Muscle layer of colon (tissue), 2 donors: ENCODE measurements around the gene SCAF4.
"Not testable (repeated sequence)": the region's sequence is repeated elsewhere in the genome, so short reads cannot be mapped to it uniquely, and the experiment has no call there.

Experiments
- H3K27ac ChIP-seq: one replicate; pipeline ENCODE4 v1.7.0; 2013; ENCODE audit warnings: low read depth, mild to moderate bottlenecking, low read length, moderate library complexity
- H3K27me3 ChIP-seq, 2 donors: one replicate each; pipeline ENCODE4 v1.7.0; 2013; ENCODE audit warnings: low read length in 2 of 2, mild to moderate bottlenecking in 2 of 2; ENCODE audit not compliant: insufficient read depth in 2 of 2, control insufficient read depth in 1 of 2
- H3K36me3 ChIP-seq: one replicate; pipeline ENCODE4 v1.7.0; 2013; ENCODE audit warnings: mild to moderate bottlenecking, low read length; ENCODE audit not compliant: insufficient read depth
- H3K4me1 ChIP-seq: one replicate; pipeline ENCODE4 v1.7.0; 2013; ENCODE audit warnings: mild to moderate bottlenecking, low read length; ENCODE audit not compliant: insufficient read depth
- H3K4me3 ChIP-seq, 2 donors: one replicate each; pipeline ENCODE4 v1.7.0; 2013; ENCODE audit warnings: low read length in 2 of 2, low read depth in 1 of 2, mild to moderate bottlenecking in 1 of 2, moderate library complexity in 1 of 2
- H3K9ac ChIP-seq: one replicate; pipeline ENCODE4 v1.7.0; 2013; ENCODE audit warnings: low read length
- H3K9me3 ChIP-seq: one replicate; pipeline ENCODE4 v1.7.0; 2013; ENCODE audit warnings: mild to moderate bottlenecking, low read length
- donor health status: abdominal sarcoma.
- donor health status: Adenocarcinoma of cecum.

The SCAF4 gene, protein sequence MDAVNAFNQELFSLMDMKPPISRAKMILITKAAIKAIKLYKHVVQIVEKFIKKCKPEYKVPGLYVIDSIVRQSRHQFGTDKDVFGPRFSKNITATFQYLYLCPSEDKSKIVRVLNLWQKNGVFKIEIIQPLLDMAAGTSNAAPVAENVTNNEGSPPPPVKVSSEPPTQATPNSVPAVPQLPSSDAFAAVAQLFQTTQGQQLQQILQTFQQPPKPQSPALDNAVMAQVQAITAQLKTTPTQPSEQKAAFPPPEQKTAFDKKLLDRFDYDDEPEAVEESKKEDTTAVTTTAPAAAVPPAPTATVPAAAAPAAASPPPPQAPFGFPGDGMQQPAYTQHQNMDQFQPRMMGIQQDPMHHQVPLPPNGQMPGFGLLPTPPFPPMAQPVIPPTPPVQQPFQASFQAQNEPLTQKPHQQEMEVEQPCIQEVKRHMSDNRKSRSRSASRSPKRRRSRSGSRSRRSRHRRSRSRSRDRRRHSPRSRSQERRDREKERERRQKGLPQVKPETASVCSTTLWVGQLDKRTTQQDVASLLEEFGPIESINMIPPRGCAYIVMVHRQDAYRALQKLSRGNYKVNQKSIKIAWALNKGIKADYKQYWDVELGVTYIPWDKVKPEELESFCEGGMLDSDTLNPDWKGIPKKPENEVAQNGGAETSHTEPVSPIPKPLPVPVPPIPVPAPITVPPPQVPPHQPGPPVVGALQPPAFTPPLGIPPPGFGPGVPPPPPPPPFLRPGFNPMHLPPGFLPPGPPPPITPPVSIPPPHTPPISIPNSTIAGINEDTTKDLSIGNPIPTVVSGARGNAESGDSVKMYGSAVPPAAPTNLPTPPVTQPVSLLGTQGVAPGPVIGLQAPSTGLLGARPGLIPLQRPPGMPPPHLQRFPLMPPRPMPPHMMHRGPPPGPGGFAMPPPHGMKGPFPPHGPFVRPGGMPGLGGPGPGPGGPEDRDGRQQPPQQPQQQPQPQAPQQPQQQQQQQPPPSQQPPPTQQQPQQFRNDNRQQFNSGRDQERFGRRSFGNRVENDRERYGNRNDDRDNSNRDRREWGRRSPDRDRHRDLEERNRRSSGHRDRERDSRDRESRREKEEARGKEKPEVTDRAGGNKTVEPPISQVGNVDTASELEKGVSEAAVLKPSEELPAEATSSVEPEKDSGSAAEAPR

DNA sequence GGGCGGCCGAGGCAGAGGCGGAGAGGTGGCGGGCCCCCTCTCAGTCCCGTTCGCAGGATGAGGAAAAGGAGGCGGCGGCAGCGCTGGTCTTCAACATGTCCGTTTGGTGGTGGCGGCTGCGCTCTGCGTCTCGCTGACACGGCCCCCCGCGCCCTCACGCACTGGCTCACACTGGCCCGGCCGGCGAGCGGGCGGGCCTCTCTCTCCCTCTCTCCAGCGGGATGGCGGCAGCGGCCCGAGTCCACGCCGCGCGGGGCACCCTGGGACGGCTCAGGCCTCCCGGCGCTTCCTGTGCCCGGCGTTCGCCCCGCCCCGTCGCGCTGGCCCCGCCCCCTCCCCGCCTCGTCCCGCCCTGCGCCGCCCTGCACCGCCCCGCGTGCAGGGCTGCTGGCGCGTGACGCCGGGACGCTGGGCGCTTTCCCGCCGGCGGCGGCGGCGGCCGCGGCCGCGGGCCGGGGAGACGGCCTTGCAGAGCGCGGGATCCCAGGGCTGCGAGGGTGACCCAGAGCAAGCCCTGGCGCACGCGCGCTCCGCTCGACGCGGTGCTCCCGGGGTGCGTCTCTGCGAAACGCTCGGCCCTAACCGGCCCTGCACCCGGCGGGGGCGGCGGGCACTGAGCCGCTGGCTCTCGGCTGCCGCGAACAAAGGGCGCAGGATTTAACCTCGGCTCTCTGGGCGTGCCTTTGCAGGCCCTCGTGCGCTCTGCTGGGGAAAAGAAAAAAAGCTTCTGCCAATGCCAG lies at the start of gene SCAF4:
TSS of gene SCAF4 (minus strand) at position 262 of the 740 bp plus-strand sequence. CDS start 426 bp downstream, outside the sequence.
- no peaks in the 10 kb centered on the region for H3K27me3 ChIP-seq
- peaks cover 40% of the 10 kb centered on the region for H3K4me1 ChIP-seq
- H3K9me3 ChIP-seq, result no peaks in the 10 kb centered on the region
- H3K9ac ChIP-seq, result peak within 1 kb of the TSS; percentile 68
- no peaks in the 10 kb centered on the region for H3K36me3 ChIP-seq
- peak within 1 kb of the TSS; percentile 90 for H3K27ac ChIP-seq
- peak within 1 kb of the TSS; percentile 82 to 89 for H3K4me3 ChIP-seq

- H3K9ac ChIP-seq, result no peak overlapping the region
- no peaks in the 10 kb centered on the region for H3K27me3 ChIP-seq
- no peak overlapping the region for H3K27ac ChIP-seq
- H3K9me3 ChIP-seq, result no peaks in the 10 kb centered on the region
- peaks cover 3% of the 10 kb centered on the region for H3K4me1 ChIP-seq
- H3K36me3 ChIP-seq, result no peaks in the 10 kb centered on the region
- no peak overlapping the region for H3K4me3 ChIP-seq
Measured at GRCh38 chr21:31780944-31781343, 49.0 kb upstream of the SCAF4 start.

DNA sequence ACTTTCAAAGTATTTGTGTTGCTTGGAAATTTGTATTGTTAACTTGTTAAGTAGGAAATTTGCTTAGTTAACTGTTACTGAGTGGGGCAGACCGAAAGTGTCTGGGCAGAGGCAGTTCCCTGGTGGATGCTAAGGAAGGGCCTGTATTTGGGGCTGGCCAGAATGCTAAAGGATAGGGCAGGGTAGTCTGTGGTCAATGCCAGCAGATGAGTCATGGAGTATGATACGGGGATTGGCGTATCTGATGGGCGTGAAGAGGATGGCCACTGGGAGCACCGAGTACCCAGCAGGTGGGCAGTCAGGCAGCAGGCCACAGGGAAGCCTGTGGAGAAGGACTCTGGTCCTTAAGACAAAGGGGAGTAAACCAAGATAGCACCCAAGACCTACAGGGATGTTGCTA lies 46.6 kb upstream of the SCAF4 start:
- H3K9me3 ChIP-seq, result no peaks in the 10 kb centered on the region
- no peaks in the 10 kb centered on the region for H3K36me3 ChIP-seq
- no peak overlapping the region for H3K4me3 ChIP-seq
- H3K27ac ChIP-seq, result no peak overlapping the region
- no peaks in the 10 kb centered on the region for H3K4me1 ChIP-seq
- H3K27me3 ChIP-seq, result no peaks in the 10 kb centered on the region
- H3K9ac ChIP-seq, result no peak overlapping the region

DNA sequence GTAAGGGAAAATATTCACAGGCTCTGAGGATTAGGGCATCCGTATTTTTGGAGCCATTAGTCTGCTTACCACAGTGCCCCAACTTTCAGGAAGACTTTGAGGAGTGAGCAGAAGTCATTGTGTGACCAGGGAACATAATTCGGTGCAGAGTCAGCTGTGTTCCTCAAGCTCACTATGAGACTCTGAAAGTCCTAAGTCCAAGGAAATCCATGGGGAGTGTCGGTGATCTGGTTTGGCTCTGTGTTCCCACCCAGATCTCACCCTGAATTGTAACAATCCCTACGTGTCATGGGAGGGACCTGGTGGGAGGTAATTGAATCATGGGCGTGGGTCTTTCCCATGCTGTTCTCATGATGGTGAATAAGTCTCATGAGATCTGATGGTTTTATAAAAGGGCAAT lies 45.9 kb upstream of the SCAF4 start:
- H3K36me3 ChIP-seq, result no peaks in the 10 kb centered on the region
- no peak overlapping the region for H3K4me3 ChIP-seq
- no peak overlapping the region for H3K9ac ChIP-seq

GRCh38 chr21:31774031-31774430 lies 42.1 kb upstream of the SCAF4 start:
- H3K9ac ChIP-seq, result no peak overlapping the region
- no peaks in the 10 kb centered on the region for H3K36me3 ChIP-seq
- H3K4me1 ChIP-seq, result no peaks in the 10 kb centered on the region
- no peak overlapping the region for H3K27ac ChIP-seq
- H3K27me3 ChIP-seq, result no peaks in the 10 kb centered on the region
- no peaks in the 10 kb centered on the region for H3K9me3 ChIP-seq
- no peak overlapping the region for H3K4me3 ChIP-seq

More for the DNA sequence above, 45.9 kb upstream of the SCAF4 start:
- Histone ChIP-seq H3K4me1 (no peaks in the 10 kb centered on the region), H3K9me3 (no peaks in the 10 kb centered on the region), H3K27me3 (no peaks in the 10 kb centered on the region), H3K27ac (no peak overlapping the region)

GRCh38 chr21:31772674-31773555 lies 41.0 kb upstream of the SCAF4 start:
- Histone ChIP-seq H3K27ac (no peak overlapping the region), H3K4me1 (no peaks in the 10 kb centered on the region), H3K9me3 (no peaks in the 10 kb centered on the region)

GRCh38 chr21:31771685-31772084 lies 39.8 kb upstream of the SCAF4 start:
- Histone ChIP-seq H3K4me1 (no peaks in the 10 kb centered on the region), H3K4me3 (no peak overlapping the region), H3K27me3 (no peaks in the 10 kb centered on the region), H3K27ac (no peak overlapping the region), H3K36me3 (no peaks in the 10 kb centered on the region), H3K9me3 (no peaks in the 10 kb centered on the region), H3K9ac (no peak overlapping the region)

More at GRCh38 chr21:31772674-31773555, 41.0 kb upstream of the SCAF4 start:
- H3K27me3 ChIP-seq, result no peaks in the 10 kb centered on the region
- H3K9ac ChIP-seq, result no peak overlapping the region
- no peaks in the 10 kb centered on the region for H3K36me3 ChIP-seq
- no peak overlapping the region for H3K4me3 ChIP-seq

DNA sequence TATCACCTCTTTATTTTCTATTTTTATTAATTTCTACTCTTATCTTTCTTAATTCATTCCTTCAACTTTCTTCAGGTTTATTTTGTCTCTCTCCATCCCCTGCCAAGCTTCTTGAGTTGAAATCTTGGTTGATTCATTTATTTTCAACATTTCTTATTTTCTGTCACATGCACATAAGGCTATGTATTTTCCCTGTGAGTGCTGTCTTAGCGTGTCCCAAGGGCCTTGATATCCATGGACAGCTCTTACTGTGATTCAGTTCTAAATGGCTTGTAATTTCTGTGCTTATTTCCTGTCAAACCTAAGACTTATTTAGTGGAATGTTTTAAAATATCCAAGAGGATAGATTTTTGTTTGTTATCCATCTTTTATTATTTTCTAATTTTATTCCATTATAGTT lies 36.8 kb upstream of the SCAF4 start:
- H3K9me3 ChIP-seq, result no peaks in the 10 kb centered on the region
- H3K9ac ChIP-seq, result no peak overlapping the region
- H3K36me3 ChIP-seq, result no peaks in the 10 kb centered on the region
- H3K4me1 ChIP-seq, result no peaks in the 10 kb centered on the region
- H3K4me3 ChIP-seq, result no peak overlapping the region
- H3K27me3 ChIP-seq, result no peaks in the 10 kb centered on the region
- H3K27ac ChIP-seq, result no peak overlapping the region

DNA sequence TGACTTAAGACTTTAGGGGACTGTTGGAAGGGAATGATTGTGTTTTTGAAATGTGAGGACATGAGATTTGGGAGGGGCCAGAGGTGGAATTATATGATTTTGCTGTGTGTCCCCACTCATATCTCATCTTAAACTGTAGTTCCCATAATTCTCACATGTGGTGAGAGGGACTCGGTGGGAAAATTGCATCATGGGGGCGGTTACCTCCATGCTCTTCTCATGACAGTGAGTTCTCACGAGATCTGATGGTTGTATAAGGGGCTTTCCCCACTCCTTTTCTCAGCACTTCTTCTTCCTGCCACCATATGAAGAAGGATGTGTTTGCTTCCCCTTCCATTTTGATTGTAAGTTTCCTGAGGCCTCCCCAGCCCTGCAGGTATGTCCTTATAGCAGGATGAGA lies 35.0 kb upstream of the SCAF4 start:
- H3K36me3 ChIP-seq, result no peaks in the 10 kb centered on the region
- no peaks in the 10 kb centered on the region for H3K9me3 ChIP-seq
- H3K9ac ChIP-seq, result no peak overlapping the region
- no peaks in the 10 kb centered on the region for H3K27me3 ChIP-seq
- no peak overlapping the region for H3K27ac ChIP-seq
- no peaks in the 10 kb centered on the region for H3K4me1 ChIP-seq
- H3K4me3 ChIP-seq, result no peak overlapping the region

DNA sequence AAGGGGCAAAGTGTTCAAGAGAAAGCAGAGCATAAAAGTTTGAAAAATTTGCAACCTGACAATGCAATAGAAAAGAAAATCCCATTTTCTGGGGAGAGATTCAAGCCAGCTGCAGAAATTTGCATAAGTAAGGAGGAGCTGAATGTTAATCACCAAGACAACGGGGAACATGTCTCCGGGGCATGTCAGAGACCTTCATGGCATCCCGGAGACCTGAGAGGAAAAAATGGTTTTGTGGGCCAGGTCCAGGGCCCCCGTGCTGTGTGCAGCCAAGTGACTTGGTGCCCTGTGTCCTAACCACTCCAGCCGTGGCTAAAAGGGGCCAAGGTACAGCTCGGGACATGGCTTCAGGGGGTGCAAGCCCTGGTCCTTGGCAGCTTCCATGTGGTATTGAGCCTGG lies 33.9 kb upstream of the SCAF4 start:
- H3K27me3 ChIP-seq, H3K27ac ChIP-seq, H3K9me3 ChIP-seq, H3K9ac ChIP-seq, H3K36me3 ChIP-seq, H3K4me1 ChIP-seq, H3K4me3 ChIP-seq: not testable (repeated sequence)
